ENCODE results near the gene AP5B1. TPM values are rescaled to one million over a fixed set of nuclear protein-coding genes. Genes with fewer than 3 reads are reported as not detected.
"Not testable (repeated sequence)": the region's sequence is repeated elsewhere in the genome, so short reads cannot be mapped to it uniquely, and the experiment has no call there.

AP5B1 gene
- total and polyA plus RNA-seq, 2 donors from 2014 or later, result 6.3 to 18.3 TPM

DNA sequence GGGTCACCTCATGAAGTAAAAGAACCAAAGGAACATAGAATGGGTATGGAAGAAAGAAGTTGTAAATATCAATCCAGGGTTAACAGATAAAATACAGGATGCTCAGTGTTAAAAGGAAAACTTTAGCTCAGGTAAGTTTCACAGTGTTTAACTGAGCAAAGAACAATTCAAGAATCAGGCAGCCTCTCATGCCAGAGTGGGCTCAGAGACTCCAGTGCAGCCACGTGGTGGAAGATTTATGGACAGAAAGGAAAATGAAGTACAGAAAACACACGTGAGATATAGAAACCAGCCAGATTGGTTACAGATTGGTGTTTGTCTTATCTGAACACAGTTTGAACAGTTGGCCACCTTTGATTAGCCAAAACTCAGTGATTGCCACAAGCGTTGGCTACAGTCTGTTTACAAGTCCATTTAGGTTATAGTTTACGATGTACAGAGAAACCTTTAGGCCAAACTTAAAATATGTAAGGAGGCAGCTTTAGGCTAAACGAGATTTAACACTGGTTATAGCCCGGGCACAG is 9.1 kb downstream of the AP5B1 start:
- H3K27ac ChIP-seq (ENCODE audit: low read depth in 2 of 2, low read length in 2 of 2), result no peak overlapping the region
- H3K4me3 ChIP-seq (ENCODE audit: low read length in 3 of 3), result no peak overlapping the region
- H3K4me1 ChIP-seq (ENCODE audit: control insufficient read depth in 2 of 3, insufficient read depth in 2 of 3, low read depth in 1 of 3, low read length in 3 of 3), result peaks cover 0 to 6% (median 4%) of the 10 kb centered on the region in 3 donors
- H3K9me3 ChIP-seq (ENCODE audit: control insufficient read depth in 2 of 3, insufficient read depth in 1 of 3, low read length in 3 of 3), result no peaks in the 10 kb centered on the region
- DNase-seq (no peak), FAIRE-seq (no peak)
- no peaks in the 10 kb centered on the region for H3K27me3 ChIP-seq (ENCODE audit: control insufficient read depth, insufficient read depth, low read length)
- TF ChIP-seq, protein P1, sequence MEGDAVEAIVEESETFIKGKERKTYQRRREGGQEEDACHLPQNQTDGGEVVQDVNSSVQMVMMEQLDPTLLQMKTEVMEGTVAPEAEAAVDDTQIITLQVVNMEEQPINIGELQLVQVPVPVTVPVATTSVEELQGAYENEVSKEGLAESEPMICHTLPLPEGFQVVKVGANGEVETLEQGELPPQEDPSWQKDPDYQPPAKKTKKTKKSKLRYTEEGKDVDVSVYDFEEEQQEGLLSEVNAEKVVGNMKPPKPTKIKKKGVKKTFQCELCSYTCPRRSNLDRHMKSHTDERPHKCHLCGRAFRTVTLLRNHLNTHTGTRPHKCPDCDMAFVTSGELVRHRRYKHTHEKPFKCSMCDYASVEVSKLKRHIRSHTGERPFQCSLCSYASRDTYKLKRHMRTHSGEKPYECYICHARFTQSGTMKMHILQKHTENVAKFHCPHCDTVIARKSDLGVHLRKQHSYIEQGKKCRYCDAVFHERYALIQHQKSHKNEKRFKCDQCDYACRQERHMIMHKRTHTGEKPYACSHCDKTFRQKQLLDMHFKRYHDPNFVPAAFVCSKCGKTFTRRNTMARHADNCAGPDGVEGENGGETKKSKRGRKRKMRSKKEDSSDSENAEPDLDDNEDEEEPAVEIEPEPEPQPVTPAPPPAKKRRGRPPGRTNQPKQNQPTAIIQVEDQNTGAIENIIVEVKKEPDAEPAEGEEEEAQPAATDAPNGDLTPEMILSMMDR (IDR thresholded peaks at IDR 0.05; ENCODE audit: borderline replicate concordance, extremely low read depth, insufficient read depth), result no peak
- H3K36me3 ChIP-seq (ENCODE audit: control insufficient read depth in 2 of 3, insufficient read depth in 3 of 3, low read length in 3 of 3), result no peaks in the 10 kb centered on the region
- intact Hi-C loops (cut with DNase I), result no loop called here
- H3K9ac ChIP-seq (ENCODE audit: low read length in 3 of 3), result no peak overlapping the region

DNA sequence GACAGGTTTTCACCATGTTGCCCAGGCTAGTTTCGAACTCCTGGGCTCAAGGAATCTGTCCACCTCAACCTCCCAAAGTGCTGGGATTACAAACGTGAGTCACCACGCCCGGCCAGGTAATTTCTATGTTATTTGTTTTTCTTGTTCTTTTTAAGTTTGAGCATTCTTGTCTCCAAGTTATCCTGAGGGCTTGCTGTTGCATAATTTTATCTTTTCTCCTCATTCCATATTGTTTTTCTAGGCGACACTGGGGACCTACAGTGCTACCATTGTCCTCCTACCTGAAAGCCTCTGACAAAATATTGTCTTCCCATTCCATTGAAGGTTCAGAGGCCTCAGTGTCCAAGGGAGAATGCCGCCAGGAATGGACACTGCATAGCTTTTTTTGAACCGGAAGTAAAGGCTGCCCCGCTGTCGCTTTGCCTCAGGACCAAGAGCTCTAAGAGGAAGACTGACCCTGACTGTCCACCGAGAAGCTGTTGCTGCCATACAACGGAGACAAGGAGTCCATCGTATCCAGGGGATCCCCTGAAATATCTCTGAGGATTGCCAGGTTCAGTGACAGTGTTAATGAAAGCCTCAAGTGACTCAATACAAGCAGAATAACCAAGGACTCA is 9.7 kb downstream of the AP5B1 start:
- no peaks in the 10 kb centered on the region for H3K36me3 ChIP-seq (ENCODE audit: control insufficient read depth in 2 of 3, insufficient read depth in 3 of 3, low read length in 3 of 3)
- no peak for DNase-seq
- H3K27ac ChIP-seq (ENCODE audit: low read depth in 2 of 2, low read length in 2 of 2), result no peak overlapping the region
- H3K27me3 ChIP-seq (ENCODE audit: control insufficient read depth, insufficient read depth, low read length), result no peaks in the 10 kb centered on the region
- peaks cover 0 to 6% (median 4%) of the 10 kb centered on the region in 3 donors for H3K4me1 ChIP-seq (ENCODE audit: control insufficient read depth in 2 of 3, insufficient read depth in 2 of 3, low read depth in 1 of 3, low read length in 3 of 3)
- intact Hi-C loops (cut with DNase I), result no loop called here
- no peak for FAIRE-seq
- TF ChIP-seq, protein P1 (IDR thresholded peaks at IDR 0.05; ENCODE audit: borderline replicate concordance, extremely low read depth, insufficient read depth), result no peak
- no peak overlapping the region for H3K9ac ChIP-seq (ENCODE audit: low read length in 3 of 3)
- H3K4me3 ChIP-seq (ENCODE audit: low read length in 3 of 3), result no peak overlapping the region
- H3K9me3 ChIP-seq (ENCODE audit: control insufficient read depth in 2 of 3, insufficient read depth in 1 of 3, low read length in 3 of 3), result no peaks in the 10 kb centered on the region

DNA sequence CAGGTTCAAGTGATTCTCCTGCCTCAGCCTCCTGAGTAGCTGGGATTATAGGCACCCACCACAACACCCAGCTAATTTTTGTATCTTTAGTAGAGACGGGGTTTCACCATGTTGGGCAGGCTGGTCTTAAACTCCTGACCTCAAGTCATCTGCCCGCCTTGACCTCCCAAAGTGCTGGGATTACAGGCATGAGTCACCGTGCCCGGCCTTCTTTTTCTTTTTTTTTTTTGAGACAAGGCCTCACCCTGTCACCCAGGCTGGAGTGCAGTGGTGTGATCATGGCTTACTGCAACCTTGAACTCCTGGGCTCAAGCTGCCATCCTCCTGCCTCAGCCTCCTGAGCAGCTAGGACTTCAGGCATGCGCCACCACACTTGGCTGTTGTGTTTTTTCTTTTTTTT is 13.0 kb downstream of the AP5B1 start:
- H3K4me1 ChIP-seq (ENCODE audit: control insufficient read depth in 2 of 3, insufficient read depth in 2 of 3, low read depth in 1 of 3, low read length in 3 of 3); FAIRE-seq; H3K27ac ChIP-seq (ENCODE audit: low read depth in 2 of 2, low read length in 2 of 2); intact Hi-C loops (cut with DNase I); DNase-seq; H3K4me3 ChIP-seq (ENCODE audit: low read length in 3 of 3); H3K27me3 ChIP-seq (ENCODE audit: control insufficient read depth, insufficient read depth, low read length); H3K9ac ChIP-seq (ENCODE audit: low read length in 3 of 3); H3K36me3 ChIP-seq (ENCODE audit: control insufficient read depth in 2 of 3, insufficient read depth in 3 of 3, low read length in 3 of 3); H3K9me3 ChIP-seq (ENCODE audit: control insufficient read depth in 2 of 3, insufficient read depth in 1 of 3, low read length in 3 of 3): not testable (repeated sequence)

DNA sequence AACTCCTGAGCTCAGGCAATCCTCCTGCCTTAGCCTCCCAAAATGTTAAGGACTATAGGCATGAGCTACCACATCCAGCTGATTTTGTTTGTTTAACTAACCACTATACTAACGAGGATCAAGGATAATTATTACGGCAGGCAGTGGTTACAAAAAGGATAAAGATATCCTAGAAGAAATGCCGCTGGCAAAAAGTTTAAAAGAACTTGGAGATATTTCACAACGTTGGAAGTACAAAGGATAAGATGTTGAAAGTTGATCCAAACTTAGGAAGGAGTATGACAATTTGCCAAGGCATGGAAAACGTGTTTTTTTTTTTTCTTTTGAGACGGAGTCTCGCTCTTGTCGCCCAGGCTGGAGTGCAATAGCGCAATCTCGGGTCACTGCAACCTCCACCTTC is 13.4 kb downstream of the AP5B1 start:
- Histone ChIP-seq H3K9me3 (ENCODE audit: control insufficient read depth in 2 of 3, insufficient read depth in 1 of 3, low read length in 3 of 3) (no peaks in the 10 kb centered on the region), H3K27me3 (ENCODE audit: control insufficient read depth, insufficient read depth, low read length) (no peaks in the 10 kb centered on the region), H3K9ac (ENCODE audit: low read length in 3 of 3) (no peak overlapping the region), H3K27ac (ENCODE audit: low read depth in 2 of 2, low read length in 2 of 2) (no peak overlapping the region), H3K4me3 (ENCODE audit: low read length in 3 of 3) (no peak overlapping the region), H3K4me1 (ENCODE audit: control insufficient read depth in 2 of 3, insufficient read depth in 2 of 3, low read depth in 1 of 3, low read length in 3 of 3) (peaks cover 0 to 9% (median 5%) of the 10 kb centered on the region in 3 donors), H3K36me3 (ENCODE audit: control insufficient read depth in 2 of 3, insufficient read depth in 3 of 3, low read length in 3 of 3) (no peaks in the 10 kb centered on the region)
- FAIRE-seq (no peak), DNase-seq (no peak)
- TF ChIP-seq, protein P1 (IDR thresholded peaks at IDR 0.05; ENCODE audit: borderline replicate concordance, extremely low read depth, insufficient read depth), result no peak
- intact Hi-C loops (cut with DNase I), result no loop called here
